GM12865 (cell line): ENCODE measurements around the gene ESR2.

ENCODE experiments used
- DNase-seq: peaks from one replicate; pipeline ENCODE4 v3.0.0; 2010; ENCODE audit warnings: low read depth
- H3K4me3 ChIP-seq: 2 replicates; pipeline ENCODE4 v1.5.1; 2011; ENCODE audit warnings: mild to moderate bottlenecking, low read depth, low read length, control low read depth
- CTCF ChIP-seq: IDR thresholded peaks from 2 replicates; pipeline ENCODE4 v1.5.1; 2011; ENCODE audit warnings: low read length, control low read depth, low read depth, inconsistent platforms; ENCODE audit not compliant: insufficient read depth; ENCODE audit errors: missing control alignments

The ESR2 gene

GRCh38 chr14:64088647-64088964 is 205.6 kb downstream of the ESR2 start:
- no peak for TF ChIP-seq CTCF
- H3K4me3 ChIP-seq = no peak overlapping the region
- no peak for DNase-seq

GRCh38 chr14:64082837-64083236 is 211.3 kb downstream of the ESR2 start:
- H3K4me3 ChIP-seq = no peak overlapping the region
- TF ChIP-seq CTCF = no peak
- DNase-seq = no peak

GRCh38 chr14:64081174-64081746 is 212.9 kb downstream of the ESR2 start:
- no peak for TF ChIP-seq CTCF
- no peak overlapping the region for H3K4me3 ChIP-seq
- DNase-seq = no peak

- TF ChIP-seq CTCF = no peak
- H3K4me3 ChIP-seq = no peak overlapping the region
- DNase-seq = no peak
Observed at GRCh38 chr14:64080452-64080851, 213.7 kb downstream of the ESR2 start.

GRCh38 chr14:64075613-64076005 is 218.6 kb downstream of the ESR2 start:
- DNase-seq = no peak
- TF ChIP-seq CTCF = no peak
- no peak overlapping the region for H3K4me3 ChIP-seq

- no peak for TF ChIP-seq CTCF
- H3K4me3 ChIP-seq = no peak overlapping the region
- no peak for DNase-seq
Observed at GRCh38 chr14:64074961-64075612, 219.1 kb downstream of the ESR2 start.
